ENCODE results near the gene FAM162A.
A peak's percentile ranks its signal among the peaks of the same experiment; 100 is the strongest.

DNA sequence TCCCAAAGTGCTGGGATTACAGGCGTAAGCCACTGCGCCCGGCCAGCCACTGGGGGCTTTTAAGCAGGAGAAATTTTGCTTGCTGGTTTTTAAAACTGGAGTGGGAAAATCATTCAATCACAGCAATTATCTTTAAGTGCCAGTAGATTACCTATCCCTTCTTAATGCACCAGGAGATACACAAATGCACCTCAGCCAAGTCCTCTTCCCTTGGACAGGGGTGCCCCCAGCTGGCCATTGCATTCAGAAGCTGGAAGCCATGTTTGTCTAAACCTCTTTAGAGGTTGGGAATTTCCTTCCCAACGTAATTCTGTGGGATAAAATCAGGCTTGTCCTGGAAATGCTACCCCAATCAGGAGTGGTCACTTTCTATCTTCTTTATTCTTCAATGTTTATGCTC is 27.6 kb upstream of the FAM162A start:
- TF ChIP-seq, protein P1, sequence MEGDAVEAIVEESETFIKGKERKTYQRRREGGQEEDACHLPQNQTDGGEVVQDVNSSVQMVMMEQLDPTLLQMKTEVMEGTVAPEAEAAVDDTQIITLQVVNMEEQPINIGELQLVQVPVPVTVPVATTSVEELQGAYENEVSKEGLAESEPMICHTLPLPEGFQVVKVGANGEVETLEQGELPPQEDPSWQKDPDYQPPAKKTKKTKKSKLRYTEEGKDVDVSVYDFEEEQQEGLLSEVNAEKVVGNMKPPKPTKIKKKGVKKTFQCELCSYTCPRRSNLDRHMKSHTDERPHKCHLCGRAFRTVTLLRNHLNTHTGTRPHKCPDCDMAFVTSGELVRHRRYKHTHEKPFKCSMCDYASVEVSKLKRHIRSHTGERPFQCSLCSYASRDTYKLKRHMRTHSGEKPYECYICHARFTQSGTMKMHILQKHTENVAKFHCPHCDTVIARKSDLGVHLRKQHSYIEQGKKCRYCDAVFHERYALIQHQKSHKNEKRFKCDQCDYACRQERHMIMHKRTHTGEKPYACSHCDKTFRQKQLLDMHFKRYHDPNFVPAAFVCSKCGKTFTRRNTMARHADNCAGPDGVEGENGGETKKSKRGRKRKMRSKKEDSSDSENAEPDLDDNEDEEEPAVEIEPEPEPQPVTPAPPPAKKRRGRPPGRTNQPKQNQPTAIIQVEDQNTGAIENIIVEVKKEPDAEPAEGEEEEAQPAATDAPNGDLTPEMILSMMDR (IDR thresholded peaks at IDR 0.05): peak in 1 of 3 donors; percentile 21
- TF ChIP-seq EP300 (IDR thresholded peaks at IDR 0.05): no peak
- TF ChIP-seq POLR2A (IDR thresholded peaks at IDR 0.05): no peak
